ENCODE data around the gene CCDC38.
"Not testable (repeated sequence)": the region's sequence is repeated elsewhere in the genome, so short reads cannot be mapped to it uniquely, and the experiment has no call there.

CCDC38 gene

GRCh38 chr12:95881331-95881955 lies 61.0 kb downstream of the CCDC38 start:
- DNase-seq = no peak

GRCh38 chr12:95880895-95881294 lies 61.5 kb downstream of the CCDC38 start:
- no peak for DNase-seq

GRCh38 chr12:95877622-95878021 lies 64.8 kb downstream of the CCDC38 start:
- DNase-seq = no peak

- no peak for DNase-seq
Observed at GRCh38 chr12:95874452-95874851, 68.0 kb downstream of the CCDC38 start.

- DNase-seq = no peak
Observed at GRCh38 chr12:95870897-95871296, 71.5 kb downstream of the CCDC38 start.

GRCh38 chr12:95863337-95863736 lies 79.1 kb downstream of the CCDC38 start:
- DNase-seq = no peak

GRCh38 chr12:95862038-95862437 lies 80.4 kb downstream of the CCDC38 start:
- DNase-seq = no peak

- no peak for DNase-seq
Observed at GRCh38 chr12:95859947-95860850, 82.2 kb downstream of the CCDC38 start.

GRCh38 chr12:95859344-95859816 lies 83.0 kb downstream of the CCDC38 start:
- DNase-seq = peak in 1 of 2 donors; percentile 9

GRCh38 chr12:95858451-95859343 lies 83.7 kb downstream of the CCDC38 start, which contains the start of gene SNRPF:
Gene SNRPF (plus strand): TSS chr12:95858952. CDS start chr12:95859074, 122 bp downstream.
- peak; percentile 95 to 97 for DNase-seq

GRCh38 chr12:95857799-95858198 lies 84.6 kb downstream of the CCDC38 start:
- peak in 1 of 2 donors; percentile 7 for DNase-seq

- DNase-seq = no peak
Observed at GRCh38 chr12:95857156-95857555, 85.3 kb downstream of the CCDC38 start.

- DNase-seq = no peak
Observed at GRCh38 chr12:95852133-95852532, 90.3 kb downstream of the CCDC38 start.

GRCh38 chr12:95851606-95852005 lies 90.8 kb downstream of the CCDC38 start:
- no peak for DNase-seq

- DNase-seq = no peak
Observed at GRCh38 chr12:95848575-95849388, 93.6 kb downstream of the CCDC38 start.

- DNase-seq = not testable (repeated sequence)
Observed at GRCh38 chr12:95842426-95842825, 100.0 kb downstream of the CCDC38 start.

- DNase-seq = no peak
Observed at GRCh38 chr12:95838125-95838524, 104.3 kb downstream of the CCDC38 start.

- DNase-seq = no peak
Observed at GRCh38 chr12:95837240-95838038, 105.0 kb downstream of the CCDC38 start.

GRCh38 chr12:95836630-95837239 lies 105.7 kb downstream of the CCDC38 start:
- no peak for DNase-seq

GRCh38 chr12:95836185-95836609 lies 106.2 kb downstream of the CCDC38 start:
- DNase-seq = no peak

GRCh38 chr12:95834572-95834971 lies 107.8 kb downstream of the CCDC38 start:
- no peak for DNase-seq
